Measurements from ENCODE around the gene TM4SF5.
A peak's percentile ranks its signal among the peaks of the same experiment; 100 is the strongest.

Gene TM4SF5

GRCh38 chr17:4771519-4772234, at the start of gene TM4SF5:
TM4SF5 (plus strand) TSS chr17:4771886; CDS start chr17:4771923, 37 bp downstream.
- H3K27ac ChIP-seq: no peak within 1 kb of the TSS
- DNase-seq (ENCODE audit: low read depth, low spot score): no peak

- H3K27ac ChIP-seq: no peak overlapping the region
- DNase-seq (ENCODE audit: low read depth, low spot score): no peak
Observed at GRCh38 chr17:4722678-4723240, 48.9 kb upstream of the TM4SF5 start.

DNA sequence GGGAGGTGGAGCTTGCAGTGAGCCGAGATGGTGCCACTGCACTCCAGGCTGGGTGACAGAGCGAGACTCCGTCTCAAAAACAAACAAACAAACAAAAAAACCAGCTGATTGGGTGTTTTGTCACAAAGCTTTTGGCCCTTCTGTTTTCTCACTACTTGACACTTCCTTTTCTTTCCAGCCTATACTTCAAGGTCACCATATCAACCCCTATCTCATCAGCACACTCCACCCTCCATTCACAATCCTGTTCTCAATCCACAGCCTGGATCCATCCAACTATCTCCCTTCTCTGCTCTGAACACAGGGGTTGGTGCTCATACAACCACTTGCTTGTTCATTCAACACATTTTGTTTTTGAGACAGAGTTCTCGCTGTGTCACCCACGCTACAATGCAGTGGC, 47.0 kb upstream of the TM4SF5 start:
- no peak overlapping the region for H3K27ac ChIP-seq
- DNase-seq (ENCODE audit: low read depth, low spot score): no peak

DNA sequence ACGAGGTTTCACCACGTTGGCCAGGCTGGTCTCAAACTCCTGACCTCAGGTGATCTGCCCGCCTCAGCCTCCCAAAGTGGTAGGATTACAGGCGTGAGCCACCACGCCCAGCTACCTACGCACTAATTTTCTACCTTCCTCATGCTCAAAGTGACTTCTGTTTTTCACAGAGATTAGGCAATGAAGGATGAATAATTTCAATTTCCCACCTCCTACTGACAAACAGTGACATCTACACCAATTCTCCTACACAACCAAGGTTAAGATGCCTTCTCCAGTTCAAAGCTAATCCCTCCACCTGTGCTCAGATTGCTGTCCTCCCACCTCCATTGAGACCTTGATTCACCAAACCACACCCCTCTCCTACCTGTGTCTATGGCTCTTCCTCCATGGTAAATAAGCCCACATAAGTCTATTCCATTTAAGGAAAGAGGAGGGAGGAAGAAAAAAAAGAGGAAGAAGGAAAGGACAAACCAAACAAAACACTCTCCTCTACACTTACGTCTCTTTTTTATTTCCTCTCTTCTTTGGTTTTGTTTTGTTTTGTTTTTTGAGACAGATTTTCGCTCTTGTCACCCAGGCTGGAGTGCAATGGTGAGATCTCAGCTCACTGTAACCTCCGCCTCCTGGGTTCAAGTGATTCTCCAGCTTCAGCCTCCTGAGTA, 45.9 kb upstream of the TM4SF5 start:
- DNase-seq (ENCODE audit: low read depth, low spot score): no peak
- no peak overlapping the region for H3K27ac ChIP-seq

- no peak for DNase-seq (ENCODE audit: low read depth, low spot score)
- H3K27ac ChIP-seq: no peak overlapping the region
Observed at GRCh38 chr17:4728124-4728523, 43.6 kb upstream of the TM4SF5 start.

DNA sequence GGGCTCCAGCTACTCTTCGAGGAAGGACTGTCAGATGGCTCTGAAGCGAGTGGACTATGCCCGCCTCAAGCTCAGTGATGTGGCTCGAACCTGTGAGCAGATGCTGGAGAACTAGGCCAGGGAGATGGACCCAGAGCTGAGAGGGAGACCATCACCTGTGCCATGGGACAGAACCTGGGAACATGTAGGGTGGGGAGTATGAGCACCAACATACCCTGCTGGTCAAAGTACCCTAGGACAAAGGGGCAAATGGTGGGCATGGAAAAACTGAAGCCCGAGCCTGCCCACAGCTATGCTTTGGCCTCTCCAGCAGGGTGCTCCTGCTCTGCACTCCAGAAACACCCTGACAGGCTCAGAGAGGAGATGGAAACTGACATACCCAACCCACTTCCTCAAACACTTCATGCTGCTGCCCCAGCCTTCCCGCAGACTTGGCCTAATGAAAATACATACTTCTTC, 38.6 kb upstream of the TM4SF5 start:
- DNase-seq (ENCODE audit: low read depth, low spot score): no peak
- H3K27ac ChIP-seq: no peak overlapping the region

- H3K27ac ChIP-seq: no peak overlapping the region
- DNase-seq (ENCODE audit: low read depth, low spot score): no peak
Observed at GRCh38 chr17:4734857-4735475, 36.7 kb upstream of the TM4SF5 start.

GRCh38 chr17:4735876-4736651, 35.6 kb upstream of the TM4SF5 start:
- no peak for DNase-seq (ENCODE audit: low read depth, low spot score)
- H3K27ac ChIP-seq: no peak overlapping the region

DNA sequence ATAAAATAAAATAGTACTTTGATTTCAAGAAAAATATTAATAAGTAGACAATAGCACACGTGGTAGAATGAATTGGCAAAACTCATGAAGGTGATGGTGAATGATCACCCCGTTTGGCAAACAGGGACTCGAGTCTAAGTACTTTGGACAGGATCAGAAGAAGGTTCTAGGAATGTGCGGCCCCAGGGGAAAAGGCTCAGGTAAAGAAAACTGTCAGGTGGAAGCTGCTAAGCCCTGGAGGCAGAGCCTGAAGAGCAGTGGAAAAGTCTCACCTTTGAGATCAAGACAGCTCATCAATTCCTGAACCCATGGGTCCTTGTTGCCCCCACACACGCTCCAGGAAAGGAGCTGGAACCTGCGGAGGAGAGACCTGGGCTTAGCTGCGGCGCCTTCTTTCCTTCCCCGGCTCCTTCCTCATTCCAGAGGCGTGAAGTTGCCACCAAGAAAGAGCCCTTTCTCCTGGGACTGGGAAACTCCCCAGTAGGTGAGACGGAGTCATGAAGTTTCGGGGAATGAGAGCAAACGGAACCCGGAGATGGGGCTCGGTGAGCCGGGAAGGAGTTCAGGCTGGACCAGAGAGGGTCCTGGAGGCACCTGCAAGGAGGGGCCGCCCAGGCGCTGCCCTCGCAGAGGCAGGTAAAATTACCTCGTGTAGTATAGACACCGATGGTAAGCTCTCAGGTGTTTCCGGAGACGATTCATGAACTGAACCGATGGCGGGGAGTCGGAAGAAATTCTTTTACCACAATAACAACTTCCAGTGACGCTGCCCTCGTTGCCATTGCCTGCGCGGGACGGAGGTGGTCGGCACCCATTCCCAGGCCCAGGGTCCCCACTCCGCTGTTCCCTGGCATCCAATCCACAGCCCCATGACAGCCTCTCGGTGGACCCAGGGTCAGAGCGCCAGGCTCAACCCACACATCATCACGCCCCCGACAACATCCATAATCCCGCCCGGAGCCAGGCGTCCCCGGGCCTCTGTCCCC, 33.3 kb upstream of the TM4SF5 start:
- H3K27ac ChIP-seq: peak overlapping the region; percentile 72
- DNase-seq (ENCODE audit: low read depth, low spot score): peak; percentile 61

DNA sequence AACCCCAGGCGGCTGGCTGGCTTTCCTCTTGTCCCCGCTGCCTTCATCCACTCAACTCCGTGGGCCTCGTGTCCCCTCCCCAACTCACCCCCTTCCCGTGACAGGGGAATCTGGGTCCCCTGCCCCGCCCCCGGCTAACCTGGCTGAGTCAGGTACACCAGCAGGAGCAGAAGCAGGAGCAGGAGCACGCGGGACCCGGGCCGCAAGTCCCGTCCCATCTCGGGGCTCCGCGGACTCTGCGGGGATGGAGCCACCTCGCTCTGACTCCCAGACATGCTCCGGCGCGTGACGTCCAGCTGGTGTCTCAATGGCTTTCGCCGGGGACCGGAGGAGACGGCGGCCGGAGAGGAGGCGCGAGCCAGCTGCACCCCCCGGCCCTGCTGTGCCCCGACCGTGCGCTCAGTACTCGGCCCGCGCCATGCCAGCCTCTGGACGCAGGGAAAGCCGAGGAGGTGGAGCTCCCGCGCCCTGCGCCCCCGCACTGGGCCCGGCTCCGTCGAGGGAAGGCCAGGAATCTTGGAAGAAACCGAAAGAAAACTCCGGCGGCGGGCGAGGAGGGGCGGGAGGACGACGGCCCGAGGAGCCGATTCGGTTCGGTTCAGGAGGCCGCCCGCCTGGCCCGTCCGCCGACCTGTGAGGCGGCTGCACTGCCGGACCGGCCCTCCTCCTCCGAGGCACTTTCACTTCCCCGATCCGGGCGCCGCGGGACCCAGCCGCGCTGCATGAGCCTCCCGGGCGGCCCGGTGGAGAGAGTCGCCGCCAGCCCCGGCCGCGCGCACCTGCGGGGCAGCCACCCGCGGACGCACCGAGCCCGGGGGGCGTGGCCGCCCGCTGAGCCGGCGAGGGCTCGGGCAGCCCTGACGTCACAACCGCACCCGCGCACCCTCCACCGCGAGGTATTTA, 32.3 kb upstream of the TM4SF5 start, which contains the start of the genes CXCL16 and ZMYND15:
Gene CXCL16 (minus strand): TSS at position 807 of the 903 bp plus-strand sequence. CDS start 589 bp downstream, at position 218.
Gene ZMYND15 (plus strand): TSS at position 712 of the 903 bp plus-strand sequence. CDS start 716 bp downstream, outside the sequence.
- DNase-seq (ENCODE audit: low read depth, low spot score): no peak
- H3K27ac ChIP-seq: peak within 1 kb of the TSS; percentile 72

DNA sequence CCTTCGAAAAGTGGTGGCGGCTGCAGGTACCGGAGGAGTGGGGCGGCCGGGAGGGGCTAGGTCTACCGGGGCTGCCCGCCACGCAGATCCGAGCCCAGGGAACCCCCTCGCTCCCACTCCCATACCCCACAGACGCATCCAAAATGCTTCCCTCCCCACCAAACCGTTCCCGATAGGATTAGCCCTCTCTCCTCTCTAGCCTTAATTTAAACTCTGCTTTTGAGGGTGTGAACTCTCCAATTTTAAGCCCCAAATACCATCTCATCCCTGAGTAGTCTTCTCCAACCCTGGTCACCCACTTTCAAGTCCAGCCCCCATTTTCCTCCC, 31.7 kb upstream of the TM4SF5 start:
- H3K27ac ChIP-seq: no peak overlapping the region
- DNase-seq (ENCODE audit: low read depth, low spot score): no peak

- no peak overlapping the region for H3K27ac ChIP-seq
- DNase-seq (ENCODE audit: low read depth, low spot score): no peak
Observed at GRCh38 chr17:4740584-4740983, 31.1 kb upstream of the TM4SF5 start.

- no peak overlapping the region for H3K27ac ChIP-seq
- no peak for DNase-seq (ENCODE audit: low read depth, low spot score)
Observed at GRCh38 chr17:4741544-4741943, 30.1 kb upstream of the TM4SF5 start.

DNA sequence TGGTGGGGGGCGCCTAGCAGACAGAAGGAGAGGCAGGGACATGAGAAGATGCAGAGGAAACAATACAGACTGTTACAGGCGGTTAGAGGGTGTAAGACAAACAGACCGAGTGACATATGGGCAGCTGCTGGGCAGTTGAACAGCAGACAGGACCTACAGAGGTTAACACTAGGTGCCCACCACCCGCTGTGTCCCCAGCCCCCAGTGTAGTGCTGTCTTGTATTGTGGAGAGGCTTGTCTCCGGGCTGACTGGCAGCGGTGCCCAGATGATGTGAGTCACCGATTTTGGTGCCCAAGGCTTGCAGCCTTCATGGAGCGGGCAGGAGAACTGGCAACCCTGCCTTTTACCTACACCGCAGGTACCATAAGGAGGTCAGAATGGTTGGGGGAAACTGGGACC, 29.6 kb upstream of the TM4SF5 start:
- no peak for DNase-seq (ENCODE audit: low read depth, low spot score)
- H3K27ac ChIP-seq: no peak overlapping the region

- DNase-seq (ENCODE audit: low read depth, low spot score): no peak
- H3K27ac ChIP-seq: no peak overlapping the region
Observed at GRCh38 chr17:4742629-4743028, 29.1 kb upstream of the TM4SF5 start.

DNA sequence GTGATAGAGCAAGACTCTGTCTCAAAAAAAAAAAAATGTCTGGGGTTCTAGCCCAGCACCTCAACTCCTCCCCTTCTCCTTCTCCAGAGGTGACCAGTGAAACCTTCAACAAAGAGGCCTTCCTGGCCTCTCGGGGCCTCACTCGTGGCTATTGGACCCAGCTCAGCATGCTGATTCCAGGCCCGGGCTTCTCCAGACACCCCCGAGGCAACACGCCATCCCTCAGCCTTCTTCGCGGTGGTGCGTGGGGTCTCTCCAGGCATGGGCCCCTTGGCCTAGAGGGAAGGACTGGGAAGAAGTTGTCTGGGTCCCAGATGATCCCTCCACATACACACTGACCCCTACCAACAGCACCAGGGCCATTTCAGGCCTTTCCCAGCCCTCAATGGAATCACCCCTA, 28.5 kb upstream of the TM4SF5 start:
- no peak for DNase-seq (ENCODE audit: low read depth, low spot score)
- H3K27ac ChIP-seq: no peak overlapping the region

GRCh38 chr17:4743898-4744297, 27.8 kb upstream of the TM4SF5 start:
- H3K27ac ChIP-seq: no peak overlapping the region
- DNase-seq (ENCODE audit: low read depth, low spot score): no peak
